Neural cell (in vitro differentiated cells): Measurements from ENCODE around the gene NOC2L. TPM values are rescaled to one million over a fixed set of nuclear protein-coding genes. Genes with fewer than 3 reads are reported as not detected.

ENCODE experiments used
- H2AFZ ChIP-seq: fragments of 200-600, 300-800 bp; sonication (generic), shearing (Covaris generic); 2 replicates; pipeline ENCODE4 v1.6.0; 2014; ENCODE audit warnings: low read depth, mild to moderate bottlenecking, antibody characterized with exemption, low read length, moderate library complexity
- H3F3A ChIP-seq: fragments of 200-600 bp; shearing (Covaris generic); 2 replicates; pipeline ENCODE4 v1.6.1; 2016; ENCODE audit warnings: mild to moderate bottlenecking, moderate library complexity, mixed read lengths, antibody characterized with exemption, low read length; ENCODE audit not compliant: insufficient read depth, poor library complexity, severe bottlenecking
- H3K27ac ChIP-seq: fragments of 200-600, 300-800 bp; sonication (generic), shearing (Covaris generic); 2 replicates; pipeline ENCODE4 v1.5.1; 2014; ENCODE audit warnings: mild to moderate bottlenecking, low read length, moderate library complexity
- H3K27me3 ChIP-seq: fragments of 300-800, 200-600 bp; sonication (generic), shearing (Covaris generic); 2 replicates; pipeline ENCODE4 v1.6.0; 2014; ENCODE audit warnings: mild to moderate bottlenecking, low read depth, low read length, moderate library complexity; ENCODE audit not compliant: insufficient read depth
- H3K36me3 ChIP-seq: fragments of 300-800, 200-600 bp; sonication (generic), shearing (Covaris generic); 2 replicates; pipeline ENCODE4 v1.5.1; 2014; ENCODE audit warnings: mild to moderate bottlenecking, antibody characterized with exemption, low read length, moderate library complexity; ENCODE audit not compliant: insufficient read depth
- H3K4me2 ChIP-seq: fragments of 300-800, 200-600 bp; sonication (generic), shearing (Covaris generic); 2 replicates; pipeline ENCODE4 v1.6.0; 2014; ENCODE audit warnings: mild to moderate bottlenecking, low read length
- H3K4me3 ChIP-seq: fragments of 300-800, 200-600 bp; sonication (generic), shearing (Covaris generic); 2 replicates; pipeline ENCODE4 v1.5.1; 2014; ENCODE audit warnings: mild to moderate bottlenecking, low read length, moderate library complexity
- H3K79me2 ChIP-seq: fragments of 200-600 bp; shearing (Covaris generic); replicated peaks from 2 replicates; pipeline ENCODE4 v1.6.0; 2014; ENCODE audit warnings: mild to moderate bottlenecking, low read length, moderate library complexity; ENCODE audit not compliant: insufficient read depth
- H3K9ac ChIP-seq: fragments of 300-800, 200-600 bp; sonication (generic), shearing (Covaris generic); 2 replicates; pipeline ENCODE4 v1.6.1; 2016; ENCODE audit warnings: mild to moderate bottlenecking, low read length, mixed read lengths
- H3K9me2 ChIP-seq: fragments of 200-600 bp; shearing (Covaris generic); 2 replicates; pipeline ENCODE4 v1.6.1; 2016; ENCODE audit warnings: mild to moderate bottlenecking, low read length, mixed read lengths; ENCODE audit not compliant: insufficient read depth
- H3K9me3 ChIP-seq: fragments of 200-600, 300-800 bp; sonication (generic), shearing (Covaris generic); 2 replicates; pipeline ENCODE4 v1.6.1; 2016; ENCODE audit warnings: mild to moderate bottlenecking, mixed run types, low read length, moderate library complexity, mixed read lengths
- H4K20me1 ChIP-seq: fragments of 200-600 bp; shearing (Covaris generic); 2 replicates; pipeline ENCODE4 v1.6.1; 2016; ENCODE audit warnings: mild to moderate bottlenecking, mixed run types; ENCODE audit not compliant: insufficient read depth
- EP300 ChIP-seq: fragments of 450-650 bp; conservative IDR thresholded peaks from 2 replicates; pipeline ENCODE4 v1.6.1; 2014; ENCODE audit warnings: antibody characterized with exemption, mild to moderate bottlenecking, moderate library complexity; ENCODE audit not compliant: poor library complexity, severe bottlenecking
- EZH2 ChIP-seq: fragments of 200-600, 300-800 bp; shearing (Covaris generic), sonication (generic); IDR thresholded peaks from 2 replicates; pipeline ENCODE4 v1.6.1; 2014; ENCODE audit warnings: antibody characterized with exemption, low read length, borderline replicate concordance, mild to moderate bottlenecking; ENCODE audit not compliant: insufficient read depth, poor library complexity, severe bottlenecking
- POLR2AphosphoS5 ChIP-seq: IDR thresholded peaks from 2 replicates; pipeline ENCODE4 v1.6.1; 2012
- RAD21 ChIP-seq: fragments of 450-650 bp; conservative IDR thresholded peaks from 2 replicates; pipeline ENCODE4 v1.6.1; 2014; ENCODE audit warnings: antibody characterized with exemption, mild to moderate bottlenecking, moderate library complexity
- SMC3 ChIP-seq: fragments of 450-650 bp; conservative IDR thresholded peaks from 2 replicates; pipeline ENCODE4 v1.6.1; 2014; ENCODE audit warnings: antibody characterized with exemption, mild to moderate bottlenecking, moderate library complexity; ENCODE audit not compliant: poor library complexity
- TAF1 ChIP-seq: IDR thresholded peaks from 2 replicates; pipeline ENCODE4 v1.6.1; 2012; ENCODE audit warnings: low read depth
- polyA plus RNA-seq: library from polyadenylated mRNA; depleted of rRNA; stranded (reverse); fragments of >200 nt; gene quantifications from 2 replicates; pipeline ENCODE4 v1.2.3, GENCODE V29; 2014
- TF ChIP-seq, protein P1 (sequence below): IDR thresholded peaks from 2 replicates; pipeline ENCODE4 v1.6.1; 2012; ENCODE audit warnings: borderline replicate concordance

The NOC2L gene
- polyA plus RNA-seq, 1 donor from 2014 or later: 77.2 TPM

- TF ChIP-seq EZH2 (no peak), SMC3 (no peak), POLR2AphosphoS5 (no peak)
- TF ChIP-seq, protein P1, sequence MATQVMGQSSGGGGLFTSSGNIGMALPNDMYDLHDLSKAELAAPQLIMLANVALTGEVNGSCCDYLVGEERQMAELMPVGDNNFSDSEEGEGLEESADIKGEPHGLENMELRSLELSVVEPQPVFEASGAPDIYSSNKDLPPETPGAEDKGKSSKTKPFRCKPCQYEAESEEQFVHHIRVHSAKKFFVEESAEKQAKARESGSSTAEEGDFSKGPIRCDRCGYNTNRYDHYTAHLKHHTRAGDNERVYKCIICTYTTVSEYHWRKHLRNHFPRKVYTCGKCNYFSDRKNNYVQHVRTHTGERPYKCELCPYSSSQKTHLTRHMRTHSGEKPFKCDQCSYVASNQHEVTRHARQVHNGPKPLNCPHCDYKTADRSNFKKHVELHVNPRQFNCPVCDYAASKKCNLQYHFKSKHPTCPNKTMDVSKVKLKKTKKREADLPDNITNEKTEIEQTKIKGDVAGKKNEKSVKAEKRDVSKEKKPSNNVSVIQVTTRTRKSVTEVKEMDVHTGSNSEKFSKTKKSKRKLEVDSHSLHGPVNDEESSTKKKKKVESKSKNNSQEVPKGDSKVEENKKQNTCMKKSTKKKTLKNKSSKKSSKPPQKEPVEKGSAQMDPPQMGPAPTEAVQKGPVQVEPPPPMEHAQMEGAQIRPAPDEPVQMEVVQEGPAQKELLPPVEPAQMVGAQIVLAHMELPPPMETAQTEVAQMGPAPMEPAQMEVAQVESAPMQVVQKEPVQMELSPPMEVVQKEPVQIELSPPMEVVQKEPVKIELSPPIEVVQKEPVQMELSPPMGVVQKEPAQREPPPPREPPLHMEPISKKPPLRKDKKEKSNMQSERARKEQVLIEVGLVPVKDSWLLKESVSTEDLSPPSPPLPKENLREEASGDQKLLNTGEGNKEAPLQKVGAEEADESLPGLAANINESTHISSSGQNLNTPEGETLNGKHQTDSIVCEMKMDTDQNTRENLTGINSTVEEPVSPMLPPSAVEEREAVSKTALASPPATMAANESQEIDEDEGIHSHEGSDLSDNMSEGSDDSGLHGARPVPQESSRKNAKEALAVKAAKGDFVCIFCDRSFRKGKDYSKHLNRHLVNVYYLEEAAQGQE: no peak
- Histone ChIP-seq H3K27me3 (peaks cover 46% of the 10 kb centered on the region), H3K9me2 (no peaks in the 10 kb centered on the region), H3K4me2 (no peak overlapping the region), H3K9ac (no peak overlapping the region), H3K9me3 (no peaks in the 10 kb centered on the region), H3K79me2 (no peaks in the 10 kb centered on the region), H3K4me3 (no peak overlapping the region), H3K36me3 (no peaks in the 10 kb centered on the region), H3F3A (no peaks in the 10 kb centered on the region), H3K27ac (no peak overlapping the region), H2AFZ (no peak overlapping the region), H4K20me1 (no peaks in the 10 kb centered on the region)
Measured at GRCh38 chr1:964691-965525, 5.9 kb upstream of the NOC2L start.

DNA sequence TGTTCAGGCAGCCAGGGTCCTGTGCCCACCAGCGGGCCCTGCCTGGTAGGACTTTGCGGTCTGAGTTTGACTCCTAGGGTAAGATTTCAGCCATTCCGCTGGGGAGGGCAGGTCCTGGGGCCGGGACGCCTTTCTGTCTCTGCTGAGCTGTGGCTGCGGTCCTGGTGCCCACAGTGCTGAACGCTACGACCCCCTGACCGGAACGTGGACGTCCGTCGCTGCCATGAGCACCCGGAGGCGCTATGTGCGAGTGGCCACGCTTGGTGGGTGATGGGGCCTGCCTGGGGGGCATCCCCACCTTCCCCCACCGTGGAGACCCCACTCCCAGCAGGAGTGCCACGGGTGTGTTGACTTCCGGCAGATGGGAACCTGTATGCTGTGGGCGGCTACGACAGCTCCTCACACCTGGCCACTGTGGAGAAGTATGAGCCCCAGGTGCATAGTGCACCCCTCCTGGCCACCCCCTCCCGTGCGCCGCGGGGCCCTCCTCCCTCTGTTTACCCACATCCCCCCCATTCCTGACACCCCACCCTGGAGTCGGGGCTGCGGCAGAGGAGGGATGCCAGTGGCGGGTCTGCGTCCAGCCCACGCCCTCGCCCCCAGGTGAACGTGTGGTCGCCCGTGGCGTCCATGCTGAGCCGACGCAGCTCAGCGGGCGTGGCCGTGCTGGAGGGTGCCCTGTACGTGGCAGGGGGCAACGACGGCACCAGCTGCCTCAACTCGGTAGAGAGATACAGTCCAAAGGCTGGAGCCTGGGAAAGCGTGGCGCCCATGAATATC lies 4.9 kb upstream of the NOC2L start:
- TF ChIP-seq, protein P1: no peak
- TF ChIP-seq EP300: no peak
- TF ChIP-seq POLR2AphosphoS5: no peak
- no peak for TF ChIP-seq EZH2
- no peak for TF ChIP-seq TAF1
- TF ChIP-seq RAD21: no peak
- H3K4me3 ChIP-seq: no peak overlapping the region
- H3K27me3 ChIP-seq: peaks cover 36% of the 10 kb centered on the region
- peaks cover under 1% of the 10 kb centered on the region for H3K79me2 ChIP-seq
- no peak overlapping the region for H2AFZ ChIP-seq
- no peaks in the 10 kb centered on the region for H3K36me3 ChIP-seq
- H3K9me3 ChIP-seq: no peaks in the 10 kb centered on the region
- no peak overlapping the region for H3K4me2 ChIP-seq
- no peak overlapping the region for H3K9ac ChIP-seq
- no peaks in the 10 kb centered on the region for H4K20me1 ChIP-seq
- H3K27ac ChIP-seq: no peak overlapping the region
- H3F3A ChIP-seq: no peaks in the 10 kb centered on the region
- H3K9me2 ChIP-seq: no peaks in the 10 kb centered on the region
